Activated T-cell treated with anti-CD3 and anti-CD28 coated beads, Interleukin-2, amount 50 U/mL, for 72 hours (primary cell): ENCODE results near the gene ARMC9. TPM values are rescaled to one million over a fixed set of nuclear protein-coding genes. Genes with fewer than 3 reads are reported as not detected.

Source experiments
- ATAC-seq, 2 donors: fragments of 150-1000 bp; cut with Tn5 transposase; replicated peaks in 1 of 2; 2 replicates each; pipeline ENCODE4 v1.10.0; 2021; ENCODE audit warnings: moderate library complexity in 2 of 2, mild to moderate bottlenecking in 1 of 2
- DNase-seq, 2 donors: peaks; one replicate each; pipeline ENCODE4 v3.0.0; 2021 to 2022; ENCODE audit warnings: mixed read lengths in 1 of 2
- H3K27ac Mint-ChIP-seq: one replicate; pipeline ENCODE4 v1.8.0; 2022; ENCODE audit warnings: mild to moderate bottlenecking, moderate library complexity, mixed read lengths
- H3K27me3 Mint-ChIP-seq: one replicate; pipeline ENCODE4 v1.8.0; 2022; ENCODE audit warnings: low read depth, mixed read lengths
- H3K36me3 Mint-ChIP-seq, 2 donors: one replicate each; pipeline ENCODE4 v1.8.0; 2022; ENCODE audit warnings: mixed read lengths in 2 of 2, mild to moderate bottlenecking in 1 of 2; ENCODE audit not compliant: insufficient read depth in 2 of 2
- H3K4me1 Mint-ChIP-seq: one replicate; pipeline ENCODE4 v1.8.0; 2022; ENCODE audit warnings: low read depth, mixed read lengths
- H3K4me3 Mint-ChIP-seq, 2 donors: one replicate each; pipeline ENCODE4 v1.8.0; 2022; ENCODE audit warnings: mild to moderate bottlenecking in 2 of 2, mixed read lengths in 2 of 2, moderate library complexity in 2 of 2
- H3K9me3 Mint-ChIP-seq, 2 donors: one replicate each; pipeline ENCODE4 v1.8.0; 2022; ENCODE audit warnings: mixed read lengths in 2 of 2
- total RNA-seq, 2 donors: library from RNA; stranded (reverse); gene quantifications; one replicate each; pipeline ENCODE4 v1.2.3, GENCODE V29; 2022

Gene ARMC9
- total RNA-seq, 2 donors from 2014 or later: 1.4 to 2.1 TPM

- Mint-ChIP-seq H3K27ac (no peak overlapping the region), H3K9me3 (no peaks in the 10 kb centered on the region), H3K36me3 (no peaks in the 10 kb centered on the region), H3K27me3 (no peaks in the 10 kb centered on the region), H3K4me1 (no peaks in the 10 kb centered on the region), H3K4me3 (no peak overlapping the region)
- ATAC-seq: no peak
- DNase-seq: no peak
These were observed 110.4 kb downstream of the ARMC9 start for GRCh38 chr2:231308631-231309428.

- Mint-ChIP-seq H3K27ac (no peak overlapping the region), H3K36me3 (no peaks in the 10 kb centered on the region), H3K4me1 (no peaks in the 10 kb centered on the region)
These were observed 113.6 kb downstream of the ARMC9 start for GRCh38 chr2:231312066-231312465.

GRCh38 chr2:231315896-231316295, 117.5 kb downstream of the ARMC9 start:
- peaks cover 4 to 8% of the 10 kb centered on the region in 2 donors for H3K36me3 Mint-ChIP-seq
- DNase-seq (no peak), ATAC-seq (no peak)
- H3K27me3 Mint-ChIP-seq: no peaks in the 10 kb centered on the region
- no peak overlapping the region for H3K4me3 Mint-ChIP-seq
- H3K4me1 Mint-ChIP-seq: no peaks in the 10 kb centered on the region
- H3K9me3 Mint-ChIP-seq: peaks cover 7 to 8% of the 10 kb centered on the region in 2 donors
- no peak overlapping the region for H3K27ac Mint-ChIP-seq

More at GRCh38 chr2:231312066-231312465, 113.6 kb downstream of the ARMC9 start:
- DNase-seq (no peak), ATAC-seq (no peak)
- Mint-ChIP-seq H3K4me3 (no peak overlapping the region), H3K27me3 (no peaks in the 10 kb centered on the region), H3K9me3 (peaks cover 0 to 5% of the 10 kb centered on the region in 2 donors)

GRCh38 chr2:231317579-231317978, 119.1 kb downstream of the ARMC9 start:
- H3K4me1 Mint-ChIP-seq: peaks cover 11% of the 10 kb centered on the region
- DNase-seq (no peak), ATAC-seq (no peak)
- peaks cover 7 to 8% of the 10 kb centered on the region in 2 donors for H3K9me3 Mint-ChIP-seq
- no peak overlapping the region for H3K4me3 Mint-ChIP-seq
- no peak overlapping the region for H3K27ac Mint-ChIP-seq
- peaks cover 12% of the 10 kb centered on the region for H3K27me3 Mint-ChIP-seq
- peaks cover 4 to 8% of the 10 kb centered on the region in 2 donors for H3K36me3 Mint-ChIP-seq

GRCh38 chr2:231318436-231318835, 120.0 kb downstream of the ARMC9 start:
- Mint-ChIP-seq H3K27me3 (peaks cover 17% of the 10 kb centered on the region), H3K27ac (no peak overlapping the region), H3K4me3 (no peak overlapping the region), H3K9me3 (peaks cover 7 to 8% of the 10 kb centered on the region in 2 donors), H3K36me3 (peaks cover 4 to 8% of the 10 kb centered on the region in 2 donors), H3K4me1 (peaks cover 11% of the 10 kb centered on the region)
- ATAC-seq (no peak), DNase-seq (no peak)

GRCh38 chr2:231318954-231319353, 120.5 kb downstream of the ARMC9 start:
- H3K36me3 Mint-ChIP-seq: peaks cover 4 to 8% of the 10 kb centered on the region in 2 donors
- ATAC-seq (no peak), DNase-seq (no peak)
- no peak overlapping the region for H3K27ac Mint-ChIP-seq
- no peak overlapping the region for H3K4me3 Mint-ChIP-seq
- peaks cover 17% of the 10 kb centered on the region for H3K27me3 Mint-ChIP-seq
- peaks cover 7 to 8% of the 10 kb centered on the region in 2 donors for H3K9me3 Mint-ChIP-seq
- H3K4me1 Mint-ChIP-seq: peaks cover 11% of the 10 kb centered on the region

GRCh38 chr2:231319867-231320266, 121.4 kb downstream of the ARMC9 start:
- DNase-seq (no peak), ATAC-seq (no peak)
- H3K27ac Mint-ChIP-seq: no peak overlapping the region
- no peak overlapping the region for H3K4me3 Mint-ChIP-seq
- peaks cover 7 to 8% of the 10 kb centered on the region in 2 donors for H3K9me3 Mint-ChIP-seq
- peaks cover 11% of the 10 kb centered on the region for H3K4me1 Mint-ChIP-seq
- H3K36me3 Mint-ChIP-seq: peaks cover 4 to 8% of the 10 kb centered on the region in 2 donors
- H3K27me3 Mint-ChIP-seq: peaks cover 17% of the 10 kb centered on the region

GRCh38 chr2:231321021-231321420, 122.6 kb downstream of the ARMC9 start:
- ATAC-seq (no peak), DNase-seq (no peak)
- Mint-ChIP-seq H3K27me3 (peaks cover 17% of the 10 kb centered on the region), H3K4me1 (peaks cover 11% of the 10 kb centered on the region), H3K4me3 (no peak overlapping the region), H3K9me3 (peaks cover 5 to 8% of the 10 kb centered on the region in 2 donors), H3K36me3 (peaks cover 4 to 8% of the 10 kb centered on the region in 2 donors), H3K27ac (no peak overlapping the region)

- no peak for ATAC-seq
- DNase-seq: no peak
- H3K27me3 Mint-ChIP-seq: peaks cover 17% of the 10 kb centered on the region
- H3K4me1 Mint-ChIP-seq: peaks cover 11% of the 10 kb centered on the region
- peaks cover 2 to 8% of the 10 kb centered on the region in 2 donors for H3K9me3 Mint-ChIP-seq
- H3K27ac Mint-ChIP-seq: no peak overlapping the region
- H3K4me3 Mint-ChIP-seq: no peak overlapping the region
- peaks cover 4 to 8% of the 10 kb centered on the region in 2 donors for H3K36me3 Mint-ChIP-seq
These were observed 123.3 kb downstream of the ARMC9 start for GRCh38 chr2:231321556-231322334.

GRCh38 chr2:231323316-231323715, 124.9 kb downstream of the ARMC9 start:
- Mint-ChIP-seq H3K27me3 (peaks cover 17% of the 10 kb centered on the region), H3K4me3 (no peak overlapping the region), H3K4me1 (peaks cover 11% of the 10 kb centered on the region), H3K9me3 (peaks cover 0 to 5% of the 10 kb centered on the region in 2 donors), H3K27ac (no peak overlapping the region), H3K36me3 (peaks cover 2 to 3% of the 10 kb centered on the region in 2 donors)
- DNase-seq (no peak), ATAC-seq (no peak)

GRCh38 chr2:231325826-231326225, 127.4 kb downstream of the ARMC9 start:
- no peak for DNase-seq
- no peak overlapping the region for H3K4me3 Mint-ChIP-seq
- no peaks in the 10 kb centered on the region for H3K36me3 Mint-ChIP-seq
- ATAC-seq: no peak
- H3K27ac Mint-ChIP-seq: no peak overlapping the region
- no peaks in the 10 kb centered on the region for H3K9me3 Mint-ChIP-seq
- H3K27me3 Mint-ChIP-seq: peaks cover 17% of the 10 kb centered on the region
- peaks cover 11% of the 10 kb centered on the region for H3K4me1 Mint-ChIP-seq

GRCh38 chr2:231326404-231326803, 128.0 kb downstream of the ARMC9 start:
- no peak for DNase-seq
- Mint-ChIP-seq H3K4me1 (peaks cover 10% of the 10 kb centered on the region), H3K9me3 (no peaks in the 10 kb centered on the region), H3K36me3 (no peaks in the 10 kb centered on the region), H3K27me3 (peaks cover 17% of the 10 kb centered on the region), H3K27ac (no peak overlapping the region), H3K4me3 (no peak overlapping the region)
- no peak for ATAC-seq

GRCh38 chr2:231330311-231330710, 131.9 kb downstream of the ARMC9 start:
- no peaks in the 10 kb centered on the region for H3K4me1 Mint-ChIP-seq
- no peaks in the 10 kb centered on the region for H3K27me3 Mint-ChIP-seq
- ATAC-seq (no peak), DNase-seq (no peak)
- no peaks in the 10 kb centered on the region for H3K36me3 Mint-ChIP-seq
- no peaks in the 10 kb centered on the region for H3K9me3 Mint-ChIP-seq
- no peak overlapping the region for H3K4me3 Mint-ChIP-seq
- H3K27ac Mint-ChIP-seq: no peak overlapping the region
